ENCODE data around the gene MACROD2. TPM values are rescaled to one million over a fixed set of nuclear protein-coding genes. Genes with fewer than 3 reads are reported as not detected.

The MACROD2 gene
- total RNA-seq, 1 donor from 2014 or later, result 2.4 TPM

DNA sequence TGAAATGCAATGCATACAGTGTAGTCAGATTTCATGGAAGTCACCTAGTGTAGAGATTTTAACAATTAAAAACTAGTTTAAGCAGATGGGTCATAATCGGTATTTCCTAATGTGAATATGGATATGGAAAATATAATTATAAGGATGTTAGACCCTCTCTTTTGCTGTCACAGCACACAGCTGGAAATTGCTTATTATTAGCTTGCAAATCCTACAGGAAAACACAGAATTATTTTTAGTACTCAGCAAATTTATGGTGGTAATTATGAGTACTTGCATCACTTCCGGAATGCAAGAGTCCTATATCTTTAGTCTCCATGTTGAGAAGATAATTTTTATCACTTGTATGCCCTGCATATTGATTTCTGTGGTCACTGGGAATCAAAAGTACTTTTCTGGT is 1584.4 kb downstream of the MACROD2 start:
- H3K27ac Mint-ChIP-seq (ENCODE audit: unreplicated experiment), result no peak overlapping the region
- H3K27me3 Mint-ChIP-seq (ENCODE audit: low read depth, unreplicated experiment), result no peaks in the 10 kb centered on the region
- Histone ChIP-seq H3K36me3 (ENCODE audit: insufficient read depth, low read length) (no peaks in the 10 kb centered on the region), H3K27me3 (ENCODE audit: insufficient read depth, low read length) (no peaks in the 10 kb centered on the region), H3K4me2 (ENCODE audit: low read length) (no peak overlapping the region), H2AFZ (ENCODE audit: low read depth, low read length) (no peak overlapping the region), H3K4me1 (ENCODE audit: insufficient read depth, low read length) (no peaks in the 10 kb centered on the region), H3K4me3 (ENCODE audit: insufficient read depth, low read depth, low read length) (no peak overlapping the region), H3K9ac (ENCODE audit: low read length) (no peak overlapping the region), H3K79me2 (ENCODE audit: insufficient read depth, low read length) (no peaks in the 10 kb centered on the region), H3K9me3 (ENCODE audit: insufficient read depth, low read depth, low read length) (no peaks in the 10 kb centered on the region), H3K27ac (ENCODE audit: low read depth, low read length) (no peak overlapping the region), H4K20me1 (ENCODE audit: insufficient read depth, low read length) (no peaks in the 10 kb centered on the region)
- no peak overlapping the region for H3K4me3 Mint-ChIP-seq (ENCODE audit: unreplicated experiment)
- DNase-seq (ENCODE audit: low read depth) (no peak), FAIRE-seq (no peak)
- H3K36me3 Mint-ChIP-seq (ENCODE audit: low read depth, unreplicated experiment), result no peaks in the 10 kb centered on the region
- TF ChIP-seq, protein P1, sequence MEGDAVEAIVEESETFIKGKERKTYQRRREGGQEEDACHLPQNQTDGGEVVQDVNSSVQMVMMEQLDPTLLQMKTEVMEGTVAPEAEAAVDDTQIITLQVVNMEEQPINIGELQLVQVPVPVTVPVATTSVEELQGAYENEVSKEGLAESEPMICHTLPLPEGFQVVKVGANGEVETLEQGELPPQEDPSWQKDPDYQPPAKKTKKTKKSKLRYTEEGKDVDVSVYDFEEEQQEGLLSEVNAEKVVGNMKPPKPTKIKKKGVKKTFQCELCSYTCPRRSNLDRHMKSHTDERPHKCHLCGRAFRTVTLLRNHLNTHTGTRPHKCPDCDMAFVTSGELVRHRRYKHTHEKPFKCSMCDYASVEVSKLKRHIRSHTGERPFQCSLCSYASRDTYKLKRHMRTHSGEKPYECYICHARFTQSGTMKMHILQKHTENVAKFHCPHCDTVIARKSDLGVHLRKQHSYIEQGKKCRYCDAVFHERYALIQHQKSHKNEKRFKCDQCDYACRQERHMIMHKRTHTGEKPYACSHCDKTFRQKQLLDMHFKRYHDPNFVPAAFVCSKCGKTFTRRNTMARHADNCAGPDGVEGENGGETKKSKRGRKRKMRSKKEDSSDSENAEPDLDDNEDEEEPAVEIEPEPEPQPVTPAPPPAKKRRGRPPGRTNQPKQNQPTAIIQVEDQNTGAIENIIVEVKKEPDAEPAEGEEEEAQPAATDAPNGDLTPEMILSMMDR (IDR thresholded peaks at IDR 0.05; ENCODE audit: insufficient read depth, low read depth, low read length), result no peak
- no peak for TF ChIP-seq EZH2 (IDR thresholded peaks at IDR 0.05; ENCODE audit: insufficient read depth, low read length)
- peaks cover 3% of the 10 kb centered on the region for H3K4me1 Mint-ChIP-seq (ENCODE audit: low read depth, unreplicated experiment)
- H3K9me3 Mint-ChIP-seq (ENCODE audit: unreplicated experiment), result no peaks in the 10 kb centered on the region

DNA sequence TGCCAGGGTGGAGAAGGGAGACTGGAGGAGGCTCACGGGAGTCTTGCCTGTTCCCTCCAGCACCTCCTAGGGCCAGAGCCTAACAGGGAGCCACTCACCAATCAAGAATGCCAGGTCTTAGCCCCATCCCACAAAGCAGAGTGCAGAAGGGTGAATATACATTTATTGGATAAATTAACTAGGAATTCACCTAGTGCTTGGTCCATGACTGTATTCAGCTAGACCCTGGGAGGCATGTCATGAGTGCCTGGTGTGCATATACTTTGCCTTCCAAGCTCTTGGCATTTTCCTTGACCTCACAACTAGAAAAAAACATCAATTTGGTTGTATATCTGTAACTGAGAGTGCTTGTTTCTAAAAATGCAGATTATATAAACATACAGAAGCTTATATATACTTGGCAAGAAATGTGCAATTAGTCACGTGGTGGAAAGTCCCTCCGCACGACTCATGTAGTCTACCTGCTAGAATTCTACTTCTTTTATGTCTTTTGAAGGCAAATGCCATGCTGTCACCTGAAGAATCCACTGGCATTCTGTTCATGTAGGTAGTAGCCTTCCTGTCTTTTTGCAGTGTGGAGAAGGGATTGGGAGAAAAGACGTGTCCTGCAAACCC is 1586.9 kb downstream of the MACROD2 start:
- Histone ChIP-seq H3K36me3 (ENCODE audit: insufficient read depth, low read length) (no peaks in the 10 kb centered on the region), H3K4me3 (ENCODE audit: insufficient read depth, low read depth, low read length) (no peak overlapping the region), H3K4me1 (ENCODE audit: insufficient read depth, low read length) (no peaks in the 10 kb centered on the region), H3K27me3 (ENCODE audit: insufficient read depth, low read length) (no peaks in the 10 kb centered on the region), H4K20me1 (ENCODE audit: insufficient read depth, low read length) (no peaks in the 10 kb centered on the region), H3K9me3 (ENCODE audit: insufficient read depth, low read depth, low read length) (no peaks in the 10 kb centered on the region), H3K4me2 (ENCODE audit: low read length) (no peak overlapping the region), H3K9ac (ENCODE audit: low read length) (no peak overlapping the region), H3K79me2 (ENCODE audit: insufficient read depth, low read length) (no peaks in the 10 kb centered on the region), H2AFZ (ENCODE audit: low read depth, low read length) (no peak overlapping the region), H3K27ac (ENCODE audit: low read depth, low read length) (no peak overlapping the region)
- TF ChIP-seq, protein P1 (IDR thresholded peaks at IDR 0.05; ENCODE audit: insufficient read depth, low read depth, low read length), result no peak
- no peak for TF ChIP-seq EZH2 (IDR thresholded peaks at IDR 0.05; ENCODE audit: insufficient read depth, low read length)
- Mint-ChIP-seq H3K36me3 (ENCODE audit: low read depth, unreplicated experiment) (no peaks in the 10 kb centered on the region), H3K9me3 (ENCODE audit: unreplicated experiment) (no peaks in the 10 kb centered on the region), H3K27ac (ENCODE audit: unreplicated experiment) (no peak overlapping the region), H3K4me1 (ENCODE audit: low read depth, unreplicated experiment) (no peaks in the 10 kb centered on the region), H3K4me3 (ENCODE audit: unreplicated experiment) (no peak overlapping the region), H3K27me3 (ENCODE audit: low read depth, unreplicated experiment) (no peaks in the 10 kb centered on the region)
- DNase-seq (ENCODE audit: low read depth), result no peak
- no peak for FAIRE-seq

DNA sequence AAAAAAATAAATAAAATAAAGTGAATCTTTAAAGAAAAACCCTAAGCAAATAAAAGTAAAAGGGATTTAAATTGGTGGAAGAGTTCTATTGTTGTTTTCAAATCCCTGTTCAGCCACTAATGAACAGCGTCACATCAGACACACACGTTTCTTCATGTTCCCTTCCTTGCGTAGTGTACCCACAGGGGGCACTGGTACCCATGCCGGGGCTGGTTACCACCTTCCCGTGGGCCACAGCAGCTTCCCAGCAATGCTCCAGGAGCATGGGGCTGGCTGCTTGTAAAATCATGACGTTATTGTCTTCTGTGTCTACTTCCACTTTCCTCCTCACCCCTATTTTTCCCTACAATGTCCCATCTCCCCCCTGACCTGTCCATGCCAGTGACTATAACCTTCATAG is 1589.2 kb downstream of the MACROD2 start:
- no peak for DNase-seq (ENCODE audit: low read depth)
- Histone ChIP-seq H2AFZ (ENCODE audit: low read depth, low read length) (no peak overlapping the region), H3K27me3 (ENCODE audit: insufficient read depth, low read length) (no peaks in the 10 kb centered on the region), H3K4me3 (ENCODE audit: insufficient read depth, low read depth, low read length) (no peak overlapping the region), H3K79me2 (ENCODE audit: insufficient read depth, low read length) (no peaks in the 10 kb centered on the region), H3K27ac (ENCODE audit: low read depth, low read length) (no peak overlapping the region), H3K4me1 (ENCODE audit: insufficient read depth, low read length) (no peaks in the 10 kb centered on the region), H3K9ac (ENCODE audit: low read length) (no peak overlapping the region), H3K9me3 (ENCODE audit: insufficient read depth, low read depth, low read length) (no peaks in the 10 kb centered on the region), H3K36me3 (ENCODE audit: insufficient read depth, low read length) (no peaks in the 10 kb centered on the region), H3K4me2 (ENCODE audit: low read length) (no peak overlapping the region), H4K20me1 (ENCODE audit: insufficient read depth, low read length) (no peaks in the 10 kb centered on the region)
- H3K27me3 Mint-ChIP-seq (ENCODE audit: low read depth, unreplicated experiment), result no peaks in the 10 kb centered on the region
- no peaks in the 10 kb centered on the region for H3K4me1 Mint-ChIP-seq (ENCODE audit: low read depth, unreplicated experiment)
- FAIRE-seq, result no peak
- H3K9me3 Mint-ChIP-seq (ENCODE audit: unreplicated experiment), result no peaks in the 10 kb centered on the region
- H3K36me3 Mint-ChIP-seq (ENCODE audit: low read depth, unreplicated experiment), result no peaks in the 10 kb centered on the region
- no peak overlapping the region for H3K4me3 Mint-ChIP-seq (ENCODE audit: unreplicated experiment)
- H3K27ac Mint-ChIP-seq (ENCODE audit: unreplicated experiment), result no peak overlapping the region
- TF ChIP-seq, protein P1 (IDR thresholded peaks at IDR 0.05; ENCODE audit: insufficient read depth, low read depth, low read length), result no peak
- TF ChIP-seq EZH2 (IDR thresholded peaks at IDR 0.05; ENCODE audit: insufficient read depth, low read length), result no peak
